PC-3 (cell line): ENCODE measurements around the gene PMEPA1.

Experiments
- EZH2 ChIP-seq: fragments of 300-600 bp; sonication (generic); IDR thresholded peaks from one replicate; pipeline ENCODE4 v1.6.1; 2017; ENCODE audit warnings: antibody characterized with exemption, mild to moderate bottlenecking, low read length; ENCODE audit not compliant: unreplicated experiment
- TF ChIP-seq, protein P1 (sequence below): fragments of 300-600 bp; sonication (generic); conservative IDR thresholded peaks from 2 replicates; pipeline ENCODE4 v1.5.1; 2017; ENCODE audit warnings: antibody characterized with exemption, low read depth, mild to moderate bottlenecking, low read length

GRCh38 chr20:57663681-57664451 lies 45.9 kb downstream of the PMEPA1 start:
- TF ChIP-seq, protein P1, sequence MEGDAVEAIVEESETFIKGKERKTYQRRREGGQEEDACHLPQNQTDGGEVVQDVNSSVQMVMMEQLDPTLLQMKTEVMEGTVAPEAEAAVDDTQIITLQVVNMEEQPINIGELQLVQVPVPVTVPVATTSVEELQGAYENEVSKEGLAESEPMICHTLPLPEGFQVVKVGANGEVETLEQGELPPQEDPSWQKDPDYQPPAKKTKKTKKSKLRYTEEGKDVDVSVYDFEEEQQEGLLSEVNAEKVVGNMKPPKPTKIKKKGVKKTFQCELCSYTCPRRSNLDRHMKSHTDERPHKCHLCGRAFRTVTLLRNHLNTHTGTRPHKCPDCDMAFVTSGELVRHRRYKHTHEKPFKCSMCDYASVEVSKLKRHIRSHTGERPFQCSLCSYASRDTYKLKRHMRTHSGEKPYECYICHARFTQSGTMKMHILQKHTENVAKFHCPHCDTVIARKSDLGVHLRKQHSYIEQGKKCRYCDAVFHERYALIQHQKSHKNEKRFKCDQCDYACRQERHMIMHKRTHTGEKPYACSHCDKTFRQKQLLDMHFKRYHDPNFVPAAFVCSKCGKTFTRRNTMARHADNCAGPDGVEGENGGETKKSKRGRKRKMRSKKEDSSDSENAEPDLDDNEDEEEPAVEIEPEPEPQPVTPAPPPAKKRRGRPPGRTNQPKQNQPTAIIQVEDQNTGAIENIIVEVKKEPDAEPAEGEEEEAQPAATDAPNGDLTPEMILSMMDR = no peak
- no peak for TF ChIP-seq EZH2
